Measurements from ENCODE around the gene ACTG1.

DNA sequence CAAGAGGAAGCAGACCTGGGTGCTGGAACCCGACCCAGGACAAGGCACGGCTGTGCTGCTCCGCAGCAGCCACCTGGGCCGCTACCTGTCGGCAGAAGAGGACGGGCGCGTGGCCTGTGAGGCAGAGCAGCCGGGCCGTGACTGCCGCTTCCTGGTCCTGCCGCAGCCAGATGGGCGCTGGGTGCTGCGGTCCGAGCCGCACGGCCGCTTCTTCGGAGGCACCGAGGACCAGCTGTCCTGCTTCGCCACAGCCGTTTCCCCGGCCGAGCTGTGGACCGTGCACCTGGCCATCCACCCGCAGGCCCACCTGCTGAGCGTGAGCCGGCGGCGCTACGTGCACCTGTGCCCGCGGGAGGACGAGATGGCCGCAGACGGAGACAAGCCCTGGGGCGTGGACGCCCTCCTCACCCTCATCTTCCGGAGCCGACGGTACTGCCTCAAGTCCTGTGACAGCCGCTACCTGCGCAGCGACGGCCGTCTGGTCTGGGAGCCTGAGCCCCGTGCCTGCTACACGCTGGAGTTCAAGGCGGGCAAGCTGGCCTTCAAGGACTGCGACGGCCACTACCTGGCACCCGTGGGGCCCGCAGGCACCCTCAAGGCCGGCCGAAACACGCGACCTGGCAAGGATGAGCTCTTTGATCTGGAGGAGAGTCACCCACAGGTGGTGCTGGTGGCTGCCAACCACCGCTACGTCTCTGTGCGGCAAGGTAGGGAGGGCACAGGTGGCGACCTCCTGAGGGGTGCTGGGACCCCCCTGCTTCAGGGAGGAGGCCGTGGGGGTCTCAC is 16.2 kb upstream of the ACTG1 start:
- TF ChIP-seq POLR2A (IDR thresholded peaks at IDR 0.05; ENCODE audit: low read depth, low read length), result no peak
- no peak for TF ChIP-seq POLR2AphosphoS5 (IDR thresholded peaks at IDR 0.05; ENCODE audit: low read depth, low read length)
- TF ChIP-seq TAF1 (IDR thresholded peaks at IDR 0.05; ENCODE audit: low read depth, low read length), result no peak
- no peak for TF ChIP-seq POU2F2 (IDR thresholded peaks at IDR 0.05; ENCODE audit: low read depth, low read length)
- TF ChIP-seq PAX5 (IDR thresholded peaks at IDR 0.05; ENCODE audit: insufficient read depth, low read length, severe bottlenecking), result no peak
- TF ChIP-seq SPI1 (IDR thresholded peaks at IDR 0.05; ENCODE audit: low read depth, low read length), result no peak
